HL-60 (cell line): ENCODE data around the gene MAP3K14.

Source experiments
- DNase-seq, 2 experiments: peaks; one replicate each; pipeline ENCODE4 v3.0.0-alpha.2; 2010 to 2020; ENCODE audit warnings: low read depth in 1 of 2, low spot score in 1 of 2
- H3K27ac ChIP-seq: fragments of 250-450 bp; sonication (Bioruptor Pico); replicated peaks from 2 replicates; pipeline ENCODE4 v1.5.1; 2020; ENCODE audit warnings: mild to moderate bottlenecking, moderate library complexity
- H3K27me3 ChIP-seq: fragments of 250-450 bp; sonication (Bioruptor Pico); 2 replicates; pipeline ENCODE4 v1.5.1; 2021; ENCODE audit warnings: mild to moderate bottlenecking, moderate library complexity; ENCODE audit not compliant: insufficient read depth, poor library complexity, severe bottlenecking
- H3K4me3 ChIP-seq: replicated peaks from 2 replicates; pipeline ENCODE4 v1.5.1; 2011; ENCODE audit warnings: mild to moderate bottlenecking, control low read depth, low read length; ENCODE audit not compliant: insufficient read depth
- CTCF ChIP-seq: IDR thresholded peaks from one replicate; pipeline ENCODE4 v1.5.1; 2011; ENCODE audit warnings: low read length, control low read depth, inconsistent platforms; ENCODE audit not compliant: insufficient read depth
- GABPA ChIP-seq: IDR thresholded peaks from 2 replicates; pipeline ENCODE4 v1.6.1; 2012; ENCODE audit warnings: low read depth
- POLR2AphosphoS5 ChIP-seq: IDR thresholded peaks from 2 replicates; pipeline ENCODE4 v1.6.1; 2012; ENCODE audit warnings: low read depth
- REST ChIP-seq: IDR thresholded peaks from 2 replicates; pipeline ENCODE4 v1.6.1; 2012; ENCODE audit warnings: low read depth; ENCODE audit not compliant: insufficient replicate concordance
- SPI1 ChIP-seq: IDR thresholded peaks from 2 replicates; pipeline ENCODE4 v1.6.1; 2012; ENCODE audit warnings: low read depth, mild to moderate bottlenecking, borderline replicate concordance

MAP3K14 gene

GRCh38 chr17:45291171-45291805 lies 25.5 kb downstream of the MAP3K14 start:
- Histone ChIP-seq H3K27ac (no peak overlapping the region), H3K27me3 (no peaks in the 10 kb centered on the region), H3K4me3 (no peak overlapping the region)
- TF ChIP-seq GABPA (no peak), POLR2AphosphoS5 (0 out of 2 replicates have a peak, but pooled peaks have one; percentile 34), SPI1 (peak; percentile 3; the same call in 1 of the 2 replicates), CTCF (no peak), REST (no peak)
- DNase-seq, result peak; percentile 70 to 88

- no peaks in the 10 kb centered on the region for H3K27me3 ChIP-seq
- no peak overlapping the region for H3K27ac ChIP-seq
- DNase-seq, result no peak
- TF ChIP-seq POLR2AphosphoS5 (no peak), SPI1 (no peak), CTCF (no peak), GABPA (no peak), REST (no peak)
- H3K4me3 ChIP-seq, result no peak overlapping the region
These were observed 26.5 kb downstream of the MAP3K14 start for GRCh38 chr17:45290269-45290765.

GRCh38 chr17:45289301-45290268 lies 27.2 kb downstream of the MAP3K14 start:
- Histone ChIP-seq H3K4me3 (no peak overlapping the region), H3K27me3 (no peaks in the 10 kb centered on the region), H3K27ac (no peak overlapping the region)
- DNase-seq, result no peak
- TF ChIP-seq SPI1 (no peak), CTCF (no peak), GABPA (no peak), REST (no peak), POLR2AphosphoS5 (no peak)
